Measurements from ENCODE around the gene PSME1.

Gene PSME1

GRCh38 chr14:24149302-24149969 lies 13.4 kb downstream of the PSME1 start:
- Histone ChIP-seq H3K4me3 (ENCODE audit: insufficient read depth, low read length, poor library complexity, severe bottlenecking) (no peak overlapping the region), H3K79me2 (ENCODE audit: insufficient read depth, low read length) (peaks cover 26% of the 10 kb centered on the region), H4K20me1 (ENCODE audit: low read depth, low read length) (no peaks in the 10 kb centered on the region), H3K9me3 (ENCODE audit: insufficient read depth, low read length) (no peaks in the 10 kb centered on the region), H3K36me3 (ENCODE audit: low read length) (0 out of 2 replicates have a peak, but pooled peaks cover 3% of the 10 kb centered on the region), H3K27ac (ENCODE audit: low read depth, low read length) (no peak overlapping the region), H3K9me2 (replicated peaks; ENCODE audit: insufficient read depth, low read length) (no peaks in the 10 kb centered on the region), H2AFZ (ENCODE audit: low read depth, low read length, severe bottlenecking) (no peak overlapping the region), H3F3A (ENCODE audit: insufficient read depth) (0 out of 2 replicates have a peak, but pooled peaks cover 6% of the 10 kb centered on the region), H3K9ac (ENCODE audit: low read length) (no peak overlapping the region), H3K27me3 (ENCODE audit: low read length) (no peaks in the 10 kb centered on the region), H3K4me2 (ENCODE audit: low read depth, low read length, poor library complexity, severe bottlenecking) (no peak overlapping the region)
- no peak for TF ChIP-seq CTCF (IDR thresholded peaks at IDR 0.05; ENCODE audit: insufficient read depth, low read length, poor library complexity, severe bottlenecking)

- Histone ChIP-seq H3K79me2 (ENCODE audit: insufficient read depth, low read length) (peaks cover 26% of the 10 kb centered on the region), H4K20me1 (ENCODE audit: low read depth, low read length) (no peaks in the 10 kb centered on the region), H3K4me3 (ENCODE audit: insufficient read depth, low read length, poor library complexity, severe bottlenecking) (no peak overlapping the region), H3K27me3 (ENCODE audit: low read length) (no peaks in the 10 kb centered on the region), H3K9ac (ENCODE audit: low read length) (no peak overlapping the region), H3K9me2 (replicated peaks; ENCODE audit: insufficient read depth, low read length) (no peaks in the 10 kb centered on the region), H3K9me3 (ENCODE audit: insufficient read depth, low read length) (no peaks in the 10 kb centered on the region), H3K4me2 (ENCODE audit: low read depth, low read length, poor library complexity, severe bottlenecking) (no peak overlapping the region), H3F3A (ENCODE audit: insufficient read depth) (0 out of 2 replicates have a peak, but pooled peaks cover 3% of the 10 kb centered on the region), H3K27ac (ENCODE audit: low read depth, low read length) (no peak overlapping the region), H3K36me3 (ENCODE audit: low read length) (no peaks in the 10 kb centered on the region), H2AFZ (ENCODE audit: low read depth, low read length, severe bottlenecking) (no peak overlapping the region)
- no peak for TF ChIP-seq EZH2phosphoT487 (conservative IDR thresholded peaks at IDR 0.05; ENCODE audit: low read length)
- no peak for TF ChIP-seq CTCF (IDR thresholded peaks at IDR 0.05; ENCODE audit: insufficient read depth, low read length, poor library complexity, severe bottlenecking)
Observed at GRCh38 chr14:24150061-24150460, 14.1 kb downstream of the PSME1 start.

GRCh38 chr14:24150567-24150966 lies 14.6 kb downstream of the PSME1 start:
- no peaks in the 10 kb centered on the region for H3K27me3 ChIP-seq (ENCODE audit: low read length)
- H3K9me3 ChIP-seq (ENCODE audit: insufficient read depth, low read length): no peaks in the 10 kb centered on the region
- H3K79me2 ChIP-seq (ENCODE audit: insufficient read depth, low read length): peaks cover 22% of the 10 kb centered on the region
- no peaks in the 10 kb centered on the region for H3K36me3 ChIP-seq (ENCODE audit: low read length)
- H4K20me1 ChIP-seq (ENCODE audit: low read depth, low read length): no peaks in the 10 kb centered on the region
- no peak overlapping the region for H3K4me3 ChIP-seq (ENCODE audit: insufficient read depth, low read length, poor library complexity, severe bottlenecking)
- TF ChIP-seq CTCF (IDR thresholded peaks at IDR 0.05; ENCODE audit: insufficient read depth, low read length, poor library complexity, severe bottlenecking): no peak
- TF ChIP-seq EZH2phosphoT487 (conservative IDR thresholded peaks at IDR 0.05; ENCODE audit: low read length): no peak
- H2AFZ ChIP-seq (ENCODE audit: low read depth, low read length, severe bottlenecking): no peak overlapping the region
- H3K4me2 ChIP-seq (ENCODE audit: low read depth, low read length, poor library complexity, severe bottlenecking): no peak overlapping the region
- no peaks in the 10 kb centered on the region for H3K9me2 ChIP-seq (replicated peaks; ENCODE audit: insufficient read depth, low read length)
- no peak overlapping the region for H3K27ac ChIP-seq (ENCODE audit: low read depth, low read length)
- 0 out of 2 replicates have a peak, but pooled peaks cover 3% of the 10 kb centered on the region for H3F3A ChIP-seq (ENCODE audit: insufficient read depth)
- H3K9ac ChIP-seq (ENCODE audit: low read length): no peak overlapping the region

Measured in SU-DHL-6 (cell line).